Endothelial cell of umbilical vein (primary cell): ENCODE data around the gene SPATA24. TPM values are rescaled to one million over a fixed set of nuclear protein-coding genes. Genes with fewer than 3 reads are reported as not detected.

Experiments used
- BruUV-seq: library from RNA; stranded (reverse); fragments of 400-500 nt; replicated peaks from 2 replicates; lab custom pipeline; 2021; lab: Mats Ljungman, UMichigan
- CTCF ChIA-PET: fragments of 300-600, 350-600 bp; sonication (Branson Sonifier 250); formaldehyde crosslinking; loops from one replicate; lab custom pipeline; 2021; ENCODE audit warnings: antibody characterized with exemption, inconsistent platforms; lab: Charles Lee
- POLR2A ChIA-PET: fragments of 300-600, 350-600 bp; sonication (Branson Sonifier 250); formaldehyde crosslinking; loops from one replicate; lab custom pipeline; 2021; ENCODE audit warnings: antibody characterized with exemption, inconsistent platforms; lab: Charles Lee
- DNase-seq: peaks from one replicate; pipeline ENCODE4 v3.0.0-alpha.2; 2011; ENCODE audit warnings: low read depth, low spot score
- FAIRE-seq: peaks from 2 replicates; lab custom pipeline; 2011; peaks lifted over from hg19 to GRCh38; lab: Jason Lieb, UNC
- H2AFZ ChIP-seq: 2 replicates; pipeline ENCODE4 v1.6.0; 2012; ENCODE audit warnings: low read depth, low read length, control low read depth, inconsistent platforms
- H3K27ac ChIP-seq: 2 replicates; pipeline ENCODE4 v1.5.1; 2011; ENCODE audit warnings: low read depth, mild to moderate bottlenecking, control low read depth, low read length, moderate library complexity; ENCODE audit not compliant: insufficient read depth
- H3K27me3 ChIP-seq, 2 experiments: 2 replicates each; pipeline versions ENCODE4 v1.6.0 to v1.6.1; 2011; ENCODE audit warnings: low read length in 2 of 2, mixed read lengths in 1 of 2; ENCODE audit not compliant: control insufficient read depth in 2 of 2, insufficient read depth in 2 of 2
- H3K36me3 ChIP-seq, 2 experiments: 2 replicates in 1 of 2; 3 replicates in 1 of 2; pipeline ENCODE4 v1.5.1; 2011; ENCODE audit warnings: low read length in 2 of 2, mild to moderate bottlenecking in 1 of 2, moderate library complexity in 1 of 2; ENCODE audit not compliant: control insufficient read depth in 2 of 2, insufficient read depth in 2 of 2; ENCODE audit errors: extremely low read depth in 1 of 2
- H3K4me1 ChIP-seq: 3 replicates; pipeline ENCODE4 v1.5.1; 2011; ENCODE audit warnings: mild to moderate bottlenecking, low read length; ENCODE audit not compliant: control insufficient read depth, insufficient read depth; ENCODE audit errors: extremely low read depth
- H3K4me2 ChIP-seq: 2 replicates; pipeline ENCODE4 v1.6.1; 2011; ENCODE audit warnings: low read length, control low read depth, mixed read lengths; ENCODE audit not compliant: insufficient read depth
- H3K4me3 ChIP-seq, 3 experiments: fragments of 200-600 bp in 1 of 3; sonication (generic), shearing (Covaris generic) in 1 of 3; replicated peaks in 1 of 3; 2 replicates each; pipeline ENCODE4 v1.5.1; 2011 to 2016; ENCODE audit warnings: control low read depth in 3 of 3, low read length in 3 of 3, mild to moderate bottlenecking in 2 of 3, inconsistent platforms in 1 of 3, low read depth in 1 of 3, moderate library complexity in 1 of 3; ENCODE audit not compliant: insufficient read depth in 1 of 3
- H3K79me2 ChIP-seq: 2 replicates; pipeline ENCODE4 v1.6.0; 2012; ENCODE audit warnings: low read length, inconsistent platforms; ENCODE audit not compliant: control insufficient read depth, insufficient read depth
- H3K9ac ChIP-seq: replicated peaks from 2 replicates; pipeline ENCODE3; 2011; ENCODE audit warnings: low read length, control low read depth; ENCODE audit not compliant: insufficient read depth; ENCODE audit errors: extremely low read depth
- H3K9me1 ChIP-seq: replicated peaks from 3 replicates; pipeline ENCODE4 v1.6.0; 2011; ENCODE audit warnings: mild to moderate bottlenecking, low read length; ENCODE audit not compliant: control insufficient read depth, insufficient read depth; ENCODE audit errors: extremely low read depth
- H3K9me3 ChIP-seq: replicated peaks from 2 replicates; pipeline ENCODE4 v1.5.1; 2012; ENCODE audit warnings: low read length, inconsistent platforms; ENCODE audit not compliant: control insufficient read depth, insufficient read depth
- H4K20me1 ChIP-seq: replicated peaks from 2 replicates; pipeline ENCODE3; 2011; ENCODE audit warnings: mild to moderate bottlenecking, low read length; ENCODE audit not compliant: control insufficient read depth, insufficient read depth; ENCODE audit errors: extremely low read depth
- EZH2 ChIP-seq: IDR thresholded peaks from 2 replicates; pipeline ENCODE4 v1.6.1; 2012; ENCODE audit warnings: borderline replicate concordance, low read depth, mild to moderate bottlenecking, moderate library complexity, low read length, inconsistent platforms; ENCODE audit not compliant: severe bottlenecking
- FOS ChIP-seq: IDR thresholded peaks from 2 replicates; pipeline ENCODE4 v1.6.1; 2011; ENCODE audit warnings: mild to moderate bottlenecking, low read length, moderate library complexity, borderline replicate concordance; ENCODE audit not compliant: insufficient read depth
- GATA2 ChIP-seq: IDR thresholded peaks from 2 replicates; pipeline ENCODE4 v1.7.0; 2011; ENCODE audit warnings: low read depth, mild to moderate bottlenecking, moderate library complexity, mixed read lengths, low read length; ENCODE audit not compliant: insufficient read length, insufficient read depth
- JUN ChIP-seq: IDR thresholded peaks from 2 replicates; pipeline ENCODE4 v1.6.1; 2011; ENCODE audit warnings: borderline replicate concordance, low read depth; ENCODE audit not compliant: insufficient read length, insufficient read depth
- MAX ChIP-seq: IDR thresholded peaks from 2 replicates; pipeline ENCODE4 v1.6.1; 2011; ENCODE audit not compliant: insufficient read depth, insufficient read length
- MYC ChIP-seq: IDR thresholded peaks from one replicate; pipeline ENCODE4 v1.6.1; 2011; ENCODE audit warnings: mild to moderate bottlenecking, low read depth, low read length
- POLR2A ChIP-seq: IDR thresholded peaks from 2 replicates; pipeline ENCODE4 v1.6.1; 2012; ENCODE audit warnings: low read depth, mild to moderate bottlenecking, control low read depth, low read length
- POLR2AphosphoS5 ChIP-seq: IDR thresholded peaks from 2 replicates; pipeline ENCODE4 v1.6.1; 2012; ENCODE audit warnings: low read depth, mild to moderate bottlenecking, control low read depth, low read length, moderate library complexity; ENCODE audit not compliant: insufficient read depth
- dilution Hi-C: fragments of 300-500 bp; cut with MboI; formaldehyde crosslinking; loops from one replicate; pipeline ENCODE4 v1.15.0; 2019; ENCODE audit warnings: low sequenced_read_pairs; ENCODE audit not compliant: extremely low pct_ligation_motif_present
- intact Hi-C: fragments of 100-400 bp; cut with micrococcal nuclease; formaldehyde crosslinking; loops from one replicate; pipeline ENCODE4 v1.10.0; 2022
- polyA plus RNA-seq, 4 experiments: library from polyadenylated mRNA; depleted of rRNA in 3 of 4; stranded (reverse) in 3 of 4; unstranded in 1 of 4; fragments of >200 nt; gene quantifications; 2 replicates each; pipeline versions ENCODE4 v1.2.1 to v1.2.3, GENCODE V29; 2011 to 2012; ENCODE audit warnings: missing spikeins in 1 of 4
- total RNA-seq: library from RNA; stranded (reverse); gene quantifications from 2 replicates; pipeline ENCODE4 v1.2.3, GENCODE V29; 2021
- TF ChIP-seq, protein P1 (sequence below), 2 donors: IDR thresholded peaks; 1 replicate in 1 of 2; 2 replicates in 1 of 2; pipeline ENCODE4 v1.5.1; 2011; ENCODE audit warnings: low read length in 2 of 2, mild to moderate bottlenecking in 2 of 2, moderate library complexity in 2 of 2, control low read depth in 1 of 2, inconsistent platforms in 1 of 2, low read depth in 1 of 2; ENCODE audit not compliant: insufficient read depth in 1 of 2; ENCODE audit errors: extremely low read depth in 1 of 2

SPATA24 gene
- total and polyA plus RNA-seq, 2 donors (not counting 3 experiments of a cell fraction or from before 2014, with no cell fraction given) = 3.2 to 7.9 TPM

DNA sequence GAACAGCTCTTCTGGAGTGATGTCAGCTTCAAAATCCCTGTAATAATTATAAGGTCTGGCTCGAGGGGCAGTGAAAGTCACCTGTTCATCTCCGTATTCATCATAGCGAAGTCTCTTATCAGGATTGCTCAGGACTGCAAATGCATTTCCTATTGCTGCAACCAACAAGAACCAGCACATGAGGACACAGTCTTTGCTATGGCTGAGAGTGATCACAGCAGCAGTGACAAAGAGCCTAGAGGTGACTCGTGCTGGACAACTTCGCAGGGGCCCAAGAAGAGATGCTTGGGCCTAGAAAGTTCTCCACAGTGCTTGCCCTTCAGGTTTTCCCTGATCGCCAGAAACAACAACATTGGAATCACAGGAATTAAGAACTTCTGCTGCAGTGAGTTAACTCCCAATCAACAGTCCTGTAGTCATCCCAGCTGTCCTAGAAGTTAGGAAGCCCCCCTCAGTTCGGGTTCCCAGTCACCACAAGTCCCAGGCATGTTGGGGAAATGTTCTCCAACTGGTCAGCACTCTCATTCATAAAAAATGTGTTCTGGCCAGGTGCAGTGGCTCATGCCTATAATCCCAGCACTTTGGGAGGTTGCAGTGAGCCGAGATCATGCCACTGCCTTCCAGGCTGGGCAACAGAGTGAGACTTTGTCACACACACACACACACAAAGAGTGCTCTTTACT, 22.5 kb upstream of the SPATA24 start:
- FAIRE-seq = no peak

More for the DNA sequence above, 22.5 kb upstream of the SPATA24 start:
- BruUV-seq = no TSS peak
- H3K27ac ChIP-seq = no peak overlapping the region
- H2AFZ ChIP-seq = no peak overlapping the region
- ChIA-PET CTCF (no interaction called here), POLR2A (no interaction called here)
- H3K4me1 ChIP-seq = no peaks in the 10 kb centered on the region
- dilution Hi-C loops = no loop called here
- no peak for DNase-seq
- H3K9ac ChIP-seq = no peak overlapping the region
- intact Hi-C loops = no loop called here
- H3K36me3 ChIP-seq = peaks cover 5 to 31% of the 10 kb centered on the region in 2 experiments
- H3K27me3 ChIP-seq = no peaks in the 10 kb centered on the region
- no peak overlapping the region for H3K4me2 ChIP-seq
- no peak for TF ChIP-seq JUN
- no peak for TF ChIP-seq POLR2A
- TF ChIP-seq, protein P1, sequence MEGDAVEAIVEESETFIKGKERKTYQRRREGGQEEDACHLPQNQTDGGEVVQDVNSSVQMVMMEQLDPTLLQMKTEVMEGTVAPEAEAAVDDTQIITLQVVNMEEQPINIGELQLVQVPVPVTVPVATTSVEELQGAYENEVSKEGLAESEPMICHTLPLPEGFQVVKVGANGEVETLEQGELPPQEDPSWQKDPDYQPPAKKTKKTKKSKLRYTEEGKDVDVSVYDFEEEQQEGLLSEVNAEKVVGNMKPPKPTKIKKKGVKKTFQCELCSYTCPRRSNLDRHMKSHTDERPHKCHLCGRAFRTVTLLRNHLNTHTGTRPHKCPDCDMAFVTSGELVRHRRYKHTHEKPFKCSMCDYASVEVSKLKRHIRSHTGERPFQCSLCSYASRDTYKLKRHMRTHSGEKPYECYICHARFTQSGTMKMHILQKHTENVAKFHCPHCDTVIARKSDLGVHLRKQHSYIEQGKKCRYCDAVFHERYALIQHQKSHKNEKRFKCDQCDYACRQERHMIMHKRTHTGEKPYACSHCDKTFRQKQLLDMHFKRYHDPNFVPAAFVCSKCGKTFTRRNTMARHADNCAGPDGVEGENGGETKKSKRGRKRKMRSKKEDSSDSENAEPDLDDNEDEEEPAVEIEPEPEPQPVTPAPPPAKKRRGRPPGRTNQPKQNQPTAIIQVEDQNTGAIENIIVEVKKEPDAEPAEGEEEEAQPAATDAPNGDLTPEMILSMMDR (IDR thresholded peaks at IDR 0.05; ENCODE audit: extremely low read depth in 1 of 2, insufficient read depth in 1 of 2, low read depth in 1 of 2, low read length in 2 of 2) = no peak
- TF ChIP-seq POLR2AphosphoS5 = no peak
- TF ChIP-seq MYC = no peak
- TF ChIP-seq MAX = no peak
- TF ChIP-seq EZH2 = no peak
- TF ChIP-seq FOS = no peak
- TF ChIP-seq GATA2 = no peak
- no peaks in the 10 kb centered on the region for H3K9me1 ChIP-seq
- no peak overlapping the region for H3K4me3 ChIP-seq
- no peaks in the 10 kb centered on the region for H3K79me2 ChIP-seq
- no peaks in the 10 kb centered on the region for H3K9me3 ChIP-seq
- no peaks in the 10 kb centered on the region for H4K20me1 ChIP-seq
